ENCODE data around the gene ETV1.

Gene ETV1

DNA sequence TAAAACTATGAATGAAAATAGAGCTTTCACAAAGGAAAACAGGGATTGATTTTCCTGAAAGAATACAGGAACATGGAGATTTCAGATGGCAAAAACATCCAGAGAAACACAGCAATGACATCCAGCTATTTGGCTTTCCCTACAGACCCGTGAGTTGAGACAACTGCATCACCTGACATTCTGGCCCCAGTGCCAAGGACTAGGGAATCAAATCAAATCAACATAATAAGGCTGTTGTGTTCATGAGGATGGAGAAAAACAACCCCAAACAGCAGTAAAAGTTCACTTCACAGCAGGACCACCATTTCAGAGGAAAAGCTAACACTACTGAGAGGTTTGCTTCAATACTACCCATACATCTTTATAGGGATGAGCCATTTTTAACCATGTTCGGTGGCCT lies 25.5 kb downstream of the ETV1 start:
- Histone ChIP-seq H3K9me3 (no peaks in the 10 kb centered on the region), H3K36me3 (no peaks in the 10 kb centered on the region), H3K27me3 (no peaks in the 10 kb centered on the region), H3K27ac (no peak overlapping the region), H3K4me3 (ENCODE audit: low read depth in 1 of 2, low read length in 1 of 2) (no peak overlapping the region), H3K4me1 (ENCODE audit: control insufficient read depth in 1 of 2, insufficient read depth in 1 of 2, low read depth in 1 of 2, low read length in 1 of 2) (no peaks in the 10 kb centered on the region)
- TF ChIP-seq, protein P1, sequence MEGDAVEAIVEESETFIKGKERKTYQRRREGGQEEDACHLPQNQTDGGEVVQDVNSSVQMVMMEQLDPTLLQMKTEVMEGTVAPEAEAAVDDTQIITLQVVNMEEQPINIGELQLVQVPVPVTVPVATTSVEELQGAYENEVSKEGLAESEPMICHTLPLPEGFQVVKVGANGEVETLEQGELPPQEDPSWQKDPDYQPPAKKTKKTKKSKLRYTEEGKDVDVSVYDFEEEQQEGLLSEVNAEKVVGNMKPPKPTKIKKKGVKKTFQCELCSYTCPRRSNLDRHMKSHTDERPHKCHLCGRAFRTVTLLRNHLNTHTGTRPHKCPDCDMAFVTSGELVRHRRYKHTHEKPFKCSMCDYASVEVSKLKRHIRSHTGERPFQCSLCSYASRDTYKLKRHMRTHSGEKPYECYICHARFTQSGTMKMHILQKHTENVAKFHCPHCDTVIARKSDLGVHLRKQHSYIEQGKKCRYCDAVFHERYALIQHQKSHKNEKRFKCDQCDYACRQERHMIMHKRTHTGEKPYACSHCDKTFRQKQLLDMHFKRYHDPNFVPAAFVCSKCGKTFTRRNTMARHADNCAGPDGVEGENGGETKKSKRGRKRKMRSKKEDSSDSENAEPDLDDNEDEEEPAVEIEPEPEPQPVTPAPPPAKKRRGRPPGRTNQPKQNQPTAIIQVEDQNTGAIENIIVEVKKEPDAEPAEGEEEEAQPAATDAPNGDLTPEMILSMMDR (IDR thresholded peaks at IDR 0.05) = no peak

DNA sequence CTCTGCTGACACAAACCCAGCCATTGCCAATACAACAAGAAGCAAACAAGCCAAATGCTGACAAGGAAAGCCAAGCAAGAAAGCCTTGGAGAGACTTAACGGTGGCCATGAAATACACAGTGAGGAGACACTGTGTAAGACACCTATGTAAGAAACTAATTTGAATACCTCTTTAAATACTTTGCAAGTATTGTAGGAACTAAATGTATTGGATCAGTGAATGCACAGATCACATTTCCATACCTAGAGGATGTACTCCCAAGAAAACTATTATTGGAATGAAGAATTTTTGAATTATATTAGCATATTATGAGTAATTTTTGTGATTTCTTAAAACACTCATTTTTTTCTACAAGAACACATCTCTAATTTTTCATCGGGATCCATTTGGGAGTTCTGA lies 34.0 kb downstream of the ETV1 start:
- TF ChIP-seq, protein P1 (IDR thresholded peaks at IDR 0.05) = no peak

DNA sequence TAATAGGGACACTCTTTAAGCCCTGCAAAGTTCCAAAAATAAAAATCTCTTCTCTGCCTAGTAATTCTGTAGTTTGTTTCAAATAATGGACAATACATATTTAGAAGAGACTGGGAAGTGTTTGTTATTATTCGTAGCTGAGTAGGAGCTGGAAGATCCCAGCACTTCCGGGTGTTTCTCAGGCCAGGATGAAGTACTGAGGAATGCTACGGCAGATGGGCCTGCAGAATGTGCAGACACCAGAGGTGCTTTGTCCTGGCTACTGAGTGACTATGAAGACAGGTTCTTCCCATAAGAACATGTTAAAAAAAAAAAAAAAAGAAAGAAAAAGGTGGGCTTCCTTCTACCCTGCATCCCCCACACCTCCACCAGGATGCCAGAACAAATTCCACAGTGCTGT lies 36.1 kb downstream of the ETV1 start:
- Histone ChIP-seq H3K36me3 (no peaks in the 10 kb centered on the region), H3K4me1 (ENCODE audit: control insufficient read depth in 1 of 2, insufficient read depth in 1 of 2, low read depth in 1 of 2, low read length in 1 of 2) (no peaks in the 10 kb centered on the region), H3K4me3 (ENCODE audit: low read depth in 1 of 2, low read length in 1 of 2) (no peak overlapping the region), H3K27ac (no peak overlapping the region), H3K27me3 (no peaks in the 10 kb centered on the region), H3K9me3 (no peaks in the 10 kb centered on the region)
- TF ChIP-seq, protein P1 (IDR thresholded peaks at IDR 0.05) = no peak

More for the DNA sequence above, 34.0 kb downstream of the ETV1 start:
- Histone ChIP-seq H3K36me3 (no peaks in the 10 kb centered on the region), H3K4me3 (ENCODE audit: low read depth in 1 of 2, low read length in 1 of 2) (no peak overlapping the region), H3K9me3 (no peaks in the 10 kb centered on the region), H3K27ac (no peak overlapping the region), H3K4me1 (ENCODE audit: control insufficient read depth in 1 of 2, insufficient read depth in 1 of 2, low read depth in 1 of 2, low read length in 1 of 2) (no peaks in the 10 kb centered on the region), H3K27me3 (no peaks in the 10 kb centered on the region)

DNA sequence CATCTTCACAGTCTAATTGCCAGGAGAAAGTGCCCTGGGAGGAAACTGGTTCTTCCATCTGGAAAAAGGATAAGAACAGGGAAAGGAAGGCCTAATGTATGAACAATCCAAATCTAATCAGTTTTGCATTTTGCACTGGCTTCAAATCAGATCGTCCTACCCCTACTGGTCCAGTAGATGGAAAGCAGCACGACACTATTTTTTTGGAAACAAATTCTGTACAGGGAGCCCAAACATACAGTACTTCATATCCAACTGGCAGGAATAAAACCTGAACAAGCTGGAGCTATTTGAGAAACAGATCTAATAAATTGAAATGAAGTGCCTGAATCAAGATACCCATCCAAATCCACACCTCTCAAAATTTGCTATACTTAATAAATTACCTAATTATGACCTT lies 36.5 kb downstream of the ETV1 start:
- TF ChIP-seq, protein P1 (IDR thresholded peaks at IDR 0.05) = no peak
- Histone ChIP-seq H3K9me3 (no peaks in the 10 kb centered on the region), H3K27me3 (no peaks in the 10 kb centered on the region), H3K27ac (no peak overlapping the region), H3K4me1 (ENCODE audit: control insufficient read depth in 1 of 2, insufficient read depth in 1 of 2, low read depth in 1 of 2, low read length in 1 of 2) (no peaks in the 10 kb centered on the region), H3K36me3 (no peaks in the 10 kb centered on the region), H3K4me3 (ENCODE audit: low read depth in 1 of 2, low read length in 1 of 2) (no peak overlapping the region)

DNA sequence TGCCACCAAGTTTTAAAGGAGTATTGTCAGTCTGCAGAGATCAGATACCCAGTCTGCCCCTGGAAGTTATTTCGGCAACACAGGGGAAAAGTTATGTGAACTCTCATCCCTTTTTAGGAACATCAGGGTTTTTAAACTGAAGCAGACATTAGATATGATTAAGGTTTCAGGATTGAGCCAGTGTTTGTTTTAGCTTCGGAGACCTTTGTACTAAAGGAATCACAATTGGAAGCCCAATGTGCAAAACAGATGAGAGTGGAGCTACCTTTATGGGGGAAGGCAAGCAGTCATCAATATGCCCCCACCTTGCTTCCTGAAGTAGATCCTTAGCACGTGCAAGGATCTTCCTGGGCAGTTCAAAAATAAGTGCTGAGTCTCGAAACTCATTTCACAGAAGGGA lies 39.5 kb downstream of the ETV1 start:
- H3K36me3 ChIP-seq = no peaks in the 10 kb centered on the region
- no peaks in the 10 kb centered on the region for H3K9me3 ChIP-seq
- no peaks in the 10 kb centered on the region for H3K4me1 ChIP-seq (ENCODE audit: control insufficient read depth in 1 of 2, insufficient read depth in 1 of 2, low read depth in 1 of 2, low read length in 1 of 2)
- H3K4me3 ChIP-seq (ENCODE audit: low read depth in 1 of 2, low read length in 1 of 2) = no peak overlapping the region
- H3K27ac ChIP-seq = no peak overlapping the region
- TF ChIP-seq, protein P1 (IDR thresholded peaks at IDR 0.05) = no peak
- H3K27me3 ChIP-seq = no peaks in the 10 kb centered on the region

DNA sequence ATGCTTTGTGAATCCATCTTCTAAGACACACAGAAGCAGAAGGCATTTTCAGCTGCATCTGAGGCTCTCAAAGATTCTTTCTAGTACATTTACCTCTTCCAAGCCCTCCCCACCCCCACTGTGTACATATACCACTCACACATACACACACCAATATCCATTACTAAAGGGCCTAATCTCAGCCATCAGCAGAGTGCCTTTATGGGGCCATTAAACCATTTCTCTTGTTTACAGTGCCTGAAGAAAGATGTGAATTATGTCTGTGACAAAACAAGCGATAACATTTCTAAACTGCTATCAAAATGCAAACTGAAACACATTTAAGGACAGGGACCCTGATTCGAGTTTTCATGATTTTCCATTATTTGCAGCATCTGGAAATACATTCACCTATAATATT lies 40.0 kb downstream of the ETV1 start:
- Histone ChIP-seq H3K27me3 (no peaks in the 10 kb centered on the region), H3K36me3 (no peaks in the 10 kb centered on the region), H3K27ac (no peak overlapping the region), H3K4me1 (ENCODE audit: control insufficient read depth in 1 of 2, insufficient read depth in 1 of 2, low read depth in 1 of 2, low read length in 1 of 2) (no peaks in the 10 kb centered on the region), H3K9me3 (no peaks in the 10 kb centered on the region), H3K4me3 (ENCODE audit: low read depth in 1 of 2, low read length in 1 of 2) (no peak overlapping the region)
- TF ChIP-seq, protein P1 (IDR thresholded peaks at IDR 0.05) = no peak
